GM18526 (cell line): ENCODE results near the gene KLHL33.

ENCODE experiments used
- POLR2A ChIP-seq: IDR thresholded peaks from 3 replicates; pipeline ENCODE4 v1.6.1; 2011; ENCODE audit not compliant: insufficient read length; ENCODE audit errors: extremely low read depth

Gene KLHL33

DNA sequence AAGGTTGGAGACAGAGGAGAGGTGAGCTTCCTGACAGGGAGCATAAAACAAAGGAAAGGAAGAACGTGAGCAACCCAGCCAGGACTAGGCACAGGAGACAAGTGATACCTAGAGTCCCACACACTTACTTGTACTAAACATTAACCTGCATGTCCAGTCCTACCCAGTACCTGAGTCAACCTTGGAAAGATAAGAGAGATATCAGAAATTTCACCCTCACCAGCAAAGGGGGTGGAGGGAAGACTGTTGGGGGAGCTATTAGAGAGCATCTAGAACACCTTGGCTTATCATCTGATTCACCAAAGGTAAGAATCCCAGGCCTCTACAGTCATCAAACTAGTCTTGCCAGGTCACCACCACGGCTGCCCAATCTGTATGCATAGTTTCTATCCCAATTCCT lies 11.1 kb downstream of the KLHL33 start:
- no peak for TF ChIP-seq POLR2A

DNA sequence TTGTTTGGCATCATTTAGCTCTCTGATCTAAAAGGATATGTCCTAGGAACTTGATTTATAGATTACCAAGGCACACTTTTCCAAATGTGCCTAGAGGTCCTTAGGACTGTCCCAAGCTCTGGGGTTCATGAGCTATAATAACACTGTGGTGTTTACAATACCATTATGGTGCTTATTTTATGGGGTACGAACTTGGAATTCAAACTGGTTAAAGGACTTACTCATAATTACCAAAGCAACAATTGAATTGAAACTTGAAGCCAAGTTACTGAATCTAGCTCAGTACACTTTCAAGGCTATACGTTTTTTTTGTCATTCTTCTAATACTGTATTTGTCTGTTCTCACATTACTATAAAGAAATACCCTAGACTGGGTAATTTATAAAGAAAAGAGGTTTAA lies 13.1 kb downstream of the KLHL33 start:
- TF ChIP-seq POLR2A = no peak

DNA sequence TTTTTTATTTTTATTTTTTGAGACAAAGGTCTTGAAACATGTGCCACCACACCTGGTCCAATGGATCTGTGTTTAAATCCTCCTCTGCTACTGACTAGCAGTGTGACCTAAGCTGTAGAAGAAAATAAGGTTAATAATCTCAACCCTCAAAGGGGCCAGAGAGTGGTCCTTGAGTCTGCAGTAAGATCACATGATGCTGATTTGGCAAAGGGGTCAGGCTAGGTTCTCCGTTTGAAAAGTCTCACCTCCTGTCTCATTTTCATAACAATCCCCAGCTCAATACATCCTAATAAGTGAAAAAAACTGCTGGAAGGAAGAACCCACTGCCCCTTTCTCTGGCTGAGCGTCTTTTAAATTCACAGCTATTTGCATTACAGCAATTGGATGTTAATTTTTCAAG lies 14.7 kb downstream of the KLHL33 start:
- no peak for TF ChIP-seq POLR2A

DNA sequence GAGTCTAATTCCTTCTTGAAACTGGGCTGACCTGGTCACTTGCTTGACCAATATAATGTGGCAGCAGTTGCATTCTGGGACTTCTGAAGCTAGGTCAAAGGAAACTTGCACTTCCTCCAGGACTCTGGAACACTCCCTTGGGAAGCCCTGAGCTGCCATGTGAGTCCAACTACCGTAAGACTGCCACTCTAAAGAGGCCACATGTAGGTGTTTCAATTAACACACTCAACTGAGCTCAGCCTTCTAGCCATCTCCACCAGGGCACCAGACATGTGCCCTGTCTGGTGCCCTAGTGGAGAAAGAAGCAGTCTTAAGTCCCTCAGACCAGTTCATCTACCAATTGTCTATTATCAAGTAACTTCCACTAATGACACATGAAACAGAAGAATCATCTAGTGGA lies 16.5 kb downstream of the KLHL33 start:
- TF ChIP-seq POLR2A = no peak

DNA sequence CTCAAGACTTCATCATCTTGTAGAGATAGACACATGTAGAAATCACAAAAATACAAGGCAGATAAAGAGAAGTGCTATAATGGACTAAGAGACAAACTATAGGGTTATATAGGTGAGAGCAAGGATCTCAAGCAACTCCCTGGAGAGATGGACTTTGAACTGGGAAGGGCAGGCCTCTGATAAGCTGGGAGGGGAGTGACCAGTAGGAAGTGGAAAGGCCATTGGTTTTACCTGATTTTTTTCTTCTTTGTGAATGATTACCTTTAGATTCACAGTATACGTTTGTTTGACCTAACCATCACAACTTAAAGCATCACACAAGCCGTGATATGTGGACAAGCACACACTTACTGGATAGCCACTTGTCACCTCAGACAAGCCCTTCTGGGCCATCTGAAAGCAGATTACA lies 17.5 kb downstream of the KLHL33 start:
- TF ChIP-seq POLR2A = no peak

DNA sequence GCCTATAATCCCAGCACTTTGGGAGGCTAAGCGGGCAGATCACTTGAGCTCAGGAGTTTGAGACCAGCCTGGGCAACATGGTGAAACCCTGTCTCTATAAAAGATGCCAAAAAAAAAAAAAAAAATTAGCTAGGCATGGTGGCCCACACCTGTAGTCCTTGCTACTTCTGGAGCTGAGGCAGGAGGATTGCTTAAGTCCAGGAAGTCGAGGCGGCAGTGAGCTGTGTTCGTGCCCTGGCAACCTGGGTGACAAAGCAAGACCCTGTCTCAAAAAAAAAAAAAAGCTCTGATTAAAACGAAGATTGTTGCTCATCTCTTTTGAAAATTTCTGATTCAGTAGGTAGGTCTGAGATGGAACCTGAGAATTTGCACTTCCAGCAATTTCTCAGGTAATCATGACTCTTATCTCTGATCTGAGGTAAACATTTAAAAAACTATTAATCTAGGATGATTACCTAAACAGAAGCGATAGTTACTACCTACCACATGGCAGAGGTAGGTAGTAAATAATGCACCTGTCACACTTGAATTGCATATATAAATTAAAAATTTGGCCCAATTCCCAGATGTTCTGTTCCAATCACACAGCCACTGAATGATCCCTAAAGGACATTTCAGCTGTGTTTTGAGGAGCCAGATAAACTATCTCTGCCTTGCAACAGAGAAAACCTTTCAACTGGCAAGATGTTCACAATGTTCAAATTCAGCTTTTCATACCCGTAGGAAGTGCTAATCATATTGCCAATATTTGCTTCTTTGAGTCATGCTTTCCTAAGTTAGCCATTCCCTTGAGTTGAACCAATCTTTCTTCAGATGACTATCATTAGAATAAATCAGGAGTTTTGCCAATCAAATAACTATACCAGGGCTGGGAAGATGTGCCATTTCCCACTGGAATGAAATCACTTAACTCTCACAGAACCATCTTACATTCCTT lies 18.4 kb downstream of the KLHL33 start:
- TF ChIP-seq POLR2A = no peak

DNA sequence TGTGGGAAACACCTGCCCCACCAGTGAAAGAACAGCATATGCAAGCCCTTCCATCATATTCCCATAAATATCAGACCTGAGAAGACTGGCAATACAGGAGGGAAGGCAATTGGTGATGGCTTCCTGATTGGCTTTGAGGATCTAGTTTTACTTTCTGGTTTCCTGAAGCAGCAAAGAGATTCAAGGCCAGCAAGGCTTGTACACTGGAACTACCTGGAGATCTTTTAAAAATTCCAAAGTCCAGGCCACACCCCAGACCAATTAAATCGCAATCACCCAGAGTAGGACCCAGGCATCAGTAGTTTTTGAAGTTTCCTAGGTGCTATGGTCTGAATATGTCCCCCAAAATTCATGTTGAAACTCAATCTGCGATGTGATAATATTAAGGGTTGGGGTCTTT lies 19.7 kb downstream of the KLHL33 start:
- no peak for TF ChIP-seq POLR2A

DNA sequence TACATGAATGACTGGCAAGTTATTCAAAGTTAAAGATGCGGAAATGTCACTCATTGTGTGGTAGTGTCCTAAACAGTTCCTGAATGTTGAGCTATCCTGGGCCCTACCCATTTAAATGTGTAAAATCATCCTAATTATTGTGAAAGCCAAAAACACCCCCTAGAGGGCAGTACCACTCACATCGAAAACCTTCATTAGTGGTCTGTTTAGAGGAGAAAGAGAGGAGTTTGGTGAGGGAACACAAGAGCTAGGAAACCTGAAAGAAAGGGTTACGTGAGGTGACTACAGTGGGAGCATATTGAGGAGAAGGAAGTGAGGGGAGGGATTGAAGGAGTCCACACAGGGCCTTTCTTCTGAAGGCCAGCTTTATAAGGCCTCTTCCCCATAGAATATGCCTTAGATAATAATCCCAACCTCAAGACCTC lies 20.2 kb downstream of the KLHL33 start:
- TF ChIP-seq POLR2A = no peak

DNA sequence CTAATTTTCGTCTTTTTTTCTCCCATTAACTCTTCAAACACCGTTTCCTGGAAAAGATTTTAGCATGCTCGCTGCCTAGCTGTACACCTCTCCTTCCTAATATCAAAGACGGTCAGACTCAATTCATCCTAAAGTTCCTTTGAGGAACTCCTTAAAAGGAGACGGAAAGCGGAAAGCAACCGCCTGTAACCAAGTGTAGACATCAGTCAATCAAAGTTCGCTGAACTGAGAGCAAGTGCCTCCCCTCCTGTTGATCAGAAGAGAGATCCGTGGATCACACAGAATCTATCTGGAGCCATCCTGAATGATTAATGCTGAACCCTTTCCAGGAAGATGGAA lies 22.3 kb downstream of the KLHL33 start:
- no peak for TF ChIP-seq POLR2A

DNA sequence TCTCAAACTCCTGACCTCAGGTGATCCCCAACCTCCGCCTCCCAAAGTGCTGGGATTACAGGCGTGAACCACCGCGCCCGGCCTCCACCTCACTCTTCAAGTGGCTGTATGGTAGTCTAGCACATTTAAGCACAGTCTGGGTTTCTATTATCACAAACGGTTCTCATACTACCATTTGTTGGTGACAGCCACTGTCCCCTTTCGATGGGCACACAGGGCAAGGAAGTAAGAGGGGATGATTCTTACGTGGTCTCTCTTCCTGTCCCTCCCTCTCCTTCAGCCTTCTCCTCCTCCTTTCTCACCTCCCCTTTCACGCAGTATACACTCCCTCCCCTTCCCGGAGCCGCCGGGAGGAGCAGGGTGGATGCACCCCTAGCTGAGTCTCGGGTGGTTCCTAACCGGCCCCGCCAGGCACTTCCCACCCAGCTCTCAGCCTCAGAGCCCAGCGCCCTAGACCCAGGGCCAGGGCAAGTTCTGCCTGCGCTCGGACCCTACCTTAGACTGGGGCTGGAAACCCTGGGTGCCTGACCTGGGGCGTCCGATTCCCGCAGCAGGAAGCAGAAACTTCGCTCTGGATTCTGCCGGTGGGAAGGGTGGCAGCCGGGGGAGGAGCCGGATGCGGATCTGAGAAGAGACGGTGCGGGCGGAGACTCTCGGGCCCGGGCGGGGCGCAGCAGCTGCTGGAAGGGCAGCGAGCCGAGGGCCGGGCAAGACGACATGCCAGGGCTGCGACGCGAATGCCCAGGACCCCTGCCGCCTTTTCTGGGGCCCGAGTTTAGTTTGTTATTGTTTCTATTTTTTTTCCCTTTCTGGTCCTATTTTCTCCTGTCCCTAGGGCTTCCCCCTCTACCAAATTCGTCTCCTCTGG lies 22.9 kb downstream of the KLHL33 start, which contains the start of gene TEP1:
Gene TEP1, minus strand, starts transcription at position 626 of the 868 bp plus-strand sequence. CDS start 5,062 bp downstream, outside the sequence.
- peak; percentile 78 for TF ChIP-seq POLR2A

DNA sequence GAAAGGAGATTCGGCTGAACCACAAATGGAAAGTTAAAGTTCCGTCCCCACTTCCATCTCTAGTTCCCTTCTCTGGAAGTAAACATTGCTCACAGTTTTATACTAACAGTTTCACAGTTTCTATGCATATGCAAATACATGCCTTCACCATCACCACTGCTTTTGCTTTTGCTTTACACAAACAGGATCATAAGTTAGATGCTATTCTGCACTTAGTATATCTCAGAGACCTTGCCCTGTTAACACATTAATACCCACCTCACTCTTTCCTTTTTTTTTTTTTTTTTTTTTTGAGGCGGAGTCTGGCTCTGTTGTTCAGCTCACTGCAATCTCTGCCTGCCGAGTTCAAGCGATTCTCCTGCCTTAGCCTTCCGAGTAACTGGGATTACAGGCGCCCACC lies 23.6 kb downstream of the KLHL33 start:
- no peak for TF ChIP-seq POLR2A

DNA sequence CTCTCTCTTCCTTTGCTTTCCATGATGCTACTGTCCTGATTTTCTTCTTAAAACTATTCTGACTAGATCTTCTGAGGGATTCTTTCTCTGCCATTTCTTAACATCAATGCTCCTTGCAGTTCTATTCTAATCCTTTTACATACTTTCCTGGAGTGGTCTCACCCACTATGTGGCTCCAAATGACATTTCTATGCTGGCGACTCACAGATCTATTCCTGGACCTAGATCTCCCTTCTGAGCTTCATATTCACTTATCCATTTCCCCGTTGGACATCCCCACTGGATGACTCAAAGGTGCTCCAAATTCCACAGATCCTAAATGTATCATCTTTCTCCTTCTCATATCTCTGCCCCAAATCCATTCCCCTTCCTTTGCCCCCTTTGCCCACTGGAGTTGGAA lies 26.7 kb downstream of the KLHL33 start:
- no peak for TF ChIP-seq POLR2A

DNA sequence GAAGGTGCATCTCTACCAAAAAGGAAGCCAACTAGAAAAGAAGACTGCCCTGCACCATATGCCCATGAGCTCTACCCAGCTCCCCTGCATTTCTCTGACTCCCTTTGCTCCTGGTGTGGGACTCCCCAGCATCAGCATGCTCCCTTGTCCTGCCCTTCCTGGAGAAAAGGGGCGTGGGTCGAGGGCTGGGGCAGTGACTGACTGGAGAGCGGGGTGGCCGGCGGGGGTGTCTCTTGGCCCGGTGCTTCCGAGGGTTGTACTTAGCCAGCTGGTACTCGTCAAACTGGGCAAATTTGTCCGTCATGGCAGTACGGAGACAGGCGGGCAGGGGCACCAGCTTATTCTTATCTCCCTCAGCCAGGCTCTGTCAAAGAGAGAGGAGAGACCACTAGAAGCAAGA lies 32.4 kb downstream of the KLHL33 start:
- no peak for TF ChIP-seq POLR2A

DNA sequence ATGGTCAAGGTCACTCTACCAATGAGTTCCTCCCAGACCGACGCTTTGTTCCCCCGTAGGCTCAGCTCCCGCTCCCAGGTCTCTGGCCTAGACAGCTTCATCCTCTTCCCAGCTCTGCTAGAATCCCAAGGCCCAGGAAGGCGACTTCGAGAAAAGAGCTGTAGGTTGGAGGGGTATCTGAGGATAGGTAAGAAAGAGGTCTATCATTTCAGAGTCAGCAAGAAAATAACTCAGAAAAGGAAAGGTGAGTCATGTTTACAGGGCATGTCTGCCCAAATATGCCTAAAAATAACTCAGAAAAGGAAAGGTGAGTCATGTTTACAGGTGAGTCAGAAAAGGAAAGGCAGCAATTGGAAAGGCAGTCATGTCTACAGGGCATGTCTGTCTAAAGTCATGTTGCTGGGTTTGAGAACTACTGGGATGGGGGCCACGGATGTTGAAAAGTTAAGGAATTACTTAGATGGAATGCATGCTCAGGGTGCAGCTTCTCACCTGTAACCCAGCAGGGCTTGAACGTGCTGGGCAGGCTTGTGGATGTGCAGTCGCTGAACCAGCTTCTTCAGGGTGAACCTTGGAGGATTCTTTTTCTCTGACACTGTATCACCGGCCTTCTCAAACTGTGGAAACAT lies 34.9 kb downstream of the KLHL33 start:
- no peak for TF ChIP-seq POLR2A

DNA sequence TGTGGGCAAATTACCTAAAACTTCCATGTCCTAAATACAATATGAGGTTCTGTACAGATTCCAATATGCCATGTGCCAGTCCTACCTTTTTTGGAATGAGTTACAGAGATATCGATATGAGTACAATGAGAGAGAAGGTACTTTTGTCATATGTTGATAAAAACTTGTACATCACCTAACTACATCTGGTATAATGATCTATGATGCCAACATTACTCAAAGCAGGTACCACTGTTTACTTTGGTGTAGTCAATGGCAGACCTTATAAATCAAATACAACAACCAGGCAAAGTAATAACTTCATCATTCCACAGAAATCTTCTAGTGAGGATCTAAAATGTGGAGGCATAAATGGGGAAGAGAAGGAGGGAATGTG lies 35.4 kb downstream of the KLHL33 start:
- no peak for TF ChIP-seq POLR2A

DNA sequence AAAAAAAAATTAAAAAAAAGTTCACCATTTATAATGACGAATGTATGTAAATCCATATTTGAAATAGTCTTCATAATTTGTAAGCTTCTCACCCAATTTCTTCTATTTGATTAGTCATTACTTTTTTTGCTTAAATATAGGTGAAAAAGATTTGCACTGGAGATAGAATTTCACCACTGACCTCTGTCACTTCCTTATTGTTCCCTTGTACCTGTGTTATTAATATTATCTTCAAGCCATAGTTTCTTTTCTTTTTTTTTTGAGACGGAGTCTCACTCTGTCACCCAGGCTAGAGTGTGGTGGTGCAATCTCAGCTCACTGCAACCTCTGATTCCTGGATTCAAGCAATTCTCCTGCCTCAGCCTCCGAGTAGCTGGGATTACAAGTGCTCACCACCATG lies 38.5 kb downstream of the KLHL33 start:
- no peak for TF ChIP-seq POLR2A

DNA sequence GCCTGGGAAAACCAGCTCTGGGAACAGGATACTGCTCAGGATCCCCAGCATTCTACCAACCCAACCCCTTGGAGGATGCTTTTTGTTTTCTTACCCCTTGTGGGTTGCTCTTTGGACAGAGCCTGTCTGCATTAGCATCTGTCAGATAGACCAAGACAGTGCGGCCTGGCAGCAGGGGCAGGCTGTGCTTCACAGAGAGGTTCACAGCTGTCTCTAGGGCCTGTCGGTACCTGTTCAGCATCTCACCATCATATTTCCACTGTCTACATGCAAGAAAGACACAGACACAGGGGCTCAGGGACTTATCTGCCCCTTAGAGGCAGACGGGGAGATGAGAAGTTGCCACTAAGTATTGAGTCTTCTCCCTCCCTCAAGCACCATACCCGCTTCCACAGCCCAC lies 44.5 kb downstream of the KLHL33 start:
- no peak for TF ChIP-seq POLR2A
